HuH-7.5 (cell line): Measurements from ENCODE around the gene GARIN5B.

ENCODE experiments used
- DNase-seq: peaks from one replicate; pipeline ENCODE4 v3.0.0; 2011; ENCODE audit warnings: low spot score

The GARIN5B gene

DNA sequence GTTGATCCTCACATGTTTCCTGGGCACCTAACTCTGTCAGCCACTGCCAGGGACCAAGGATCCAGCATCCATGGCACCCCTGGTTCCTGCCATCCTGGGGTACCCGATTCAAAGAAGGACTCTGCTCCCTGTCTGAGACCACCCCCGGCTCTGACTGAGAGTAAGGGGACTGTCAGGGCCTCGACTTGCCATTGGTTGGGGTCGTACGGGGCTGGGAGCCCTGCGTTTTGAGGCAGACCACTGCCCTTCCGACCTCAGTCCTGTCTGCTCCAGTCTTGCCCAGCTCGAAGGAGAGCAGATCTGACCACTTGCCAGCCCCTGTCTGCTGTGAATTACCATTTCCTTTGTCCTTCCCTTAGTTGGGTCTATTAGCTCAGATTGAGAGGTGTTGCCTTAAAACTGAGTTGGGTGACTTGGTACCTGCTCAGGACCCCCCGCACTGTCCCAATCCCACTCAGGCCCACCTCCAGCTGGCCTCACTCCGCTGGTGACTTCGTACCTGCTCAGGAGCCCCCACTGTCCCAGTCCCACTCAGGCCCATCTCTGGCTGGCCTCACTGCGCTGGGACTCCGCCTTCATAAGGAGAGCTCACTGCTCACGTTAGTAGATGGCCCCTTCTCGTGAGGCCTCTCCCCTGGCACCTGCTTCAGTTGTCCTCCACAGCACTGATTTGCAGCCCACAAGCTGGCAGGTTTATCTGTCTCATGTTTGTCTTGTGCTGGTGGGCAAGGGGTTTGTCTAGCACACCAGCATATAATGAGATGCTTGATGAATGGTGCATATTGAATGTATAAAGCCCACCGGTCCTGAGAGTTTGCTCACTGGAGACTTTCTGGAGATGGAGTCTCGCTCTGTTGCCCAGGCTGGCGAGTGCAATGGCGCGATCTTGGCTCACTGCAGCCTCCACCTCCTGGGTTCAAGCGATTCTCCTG is 26.6 kb upstream of the GARIN5B start:
- DNase-seq: no peak

DNA sequence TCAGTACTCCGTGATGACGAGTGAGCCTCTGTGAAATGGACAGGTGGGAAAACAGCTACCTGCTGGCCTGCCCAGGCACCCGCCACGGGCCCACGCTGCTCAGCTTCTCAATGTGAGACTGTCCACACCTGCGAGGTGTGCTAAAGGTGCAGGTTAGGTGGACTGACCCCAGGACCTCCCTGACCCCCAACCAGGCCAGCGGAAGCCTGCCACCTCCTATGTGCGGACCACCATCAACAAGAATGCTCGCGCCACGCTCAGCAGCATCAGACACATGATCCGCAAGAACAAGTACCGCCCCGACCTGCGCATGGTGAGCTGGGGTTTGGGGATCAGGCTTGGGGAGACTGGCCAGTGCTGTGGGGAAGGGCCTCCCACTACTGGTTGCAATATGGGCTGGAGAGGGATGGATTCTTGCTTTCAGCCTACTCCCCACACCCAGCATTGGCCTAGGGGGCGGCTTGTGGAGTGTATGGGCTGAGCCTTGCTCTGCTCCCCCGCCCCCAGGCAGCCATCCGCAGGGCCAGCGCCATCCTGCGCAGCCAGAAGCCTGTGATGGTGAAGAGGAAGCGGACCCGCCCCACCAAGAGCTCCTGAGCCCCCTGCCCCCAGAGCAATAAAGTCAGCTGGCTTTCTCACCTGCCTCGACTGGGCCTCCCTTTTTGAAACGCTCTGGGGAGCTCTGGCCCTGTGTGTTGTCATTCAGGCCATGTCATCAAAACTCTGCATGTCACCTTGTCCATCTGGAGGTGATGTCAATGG is 24.9 kb upstream of the GARIN5B start:
- no peak for DNase-seq

DNA sequence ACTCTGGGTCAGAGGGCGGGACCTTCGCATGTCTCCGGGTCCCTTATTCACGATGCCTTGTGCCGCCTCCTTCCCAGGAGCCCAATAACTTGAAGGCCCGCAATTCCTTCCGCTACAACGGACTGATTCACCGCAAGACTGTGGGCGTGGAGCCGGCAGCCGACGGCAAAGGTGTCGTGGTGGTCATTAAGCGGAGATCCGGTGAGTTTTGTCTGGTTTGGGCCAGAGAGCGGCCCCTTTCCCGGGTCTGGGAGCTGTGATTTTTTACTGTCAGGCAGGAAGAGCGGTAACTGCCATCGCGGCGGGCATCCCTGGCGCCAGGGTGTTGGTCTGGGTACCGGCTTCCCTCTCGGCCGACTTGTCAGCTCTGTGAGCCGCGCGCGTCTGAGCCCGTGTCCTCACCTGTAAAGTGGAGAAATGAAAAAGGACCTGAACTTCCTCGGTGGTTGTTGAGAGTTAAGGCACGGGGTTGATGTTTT is 23.5 kb upstream of the GARIN5B start:
- no peak for DNase-seq

DNA sequence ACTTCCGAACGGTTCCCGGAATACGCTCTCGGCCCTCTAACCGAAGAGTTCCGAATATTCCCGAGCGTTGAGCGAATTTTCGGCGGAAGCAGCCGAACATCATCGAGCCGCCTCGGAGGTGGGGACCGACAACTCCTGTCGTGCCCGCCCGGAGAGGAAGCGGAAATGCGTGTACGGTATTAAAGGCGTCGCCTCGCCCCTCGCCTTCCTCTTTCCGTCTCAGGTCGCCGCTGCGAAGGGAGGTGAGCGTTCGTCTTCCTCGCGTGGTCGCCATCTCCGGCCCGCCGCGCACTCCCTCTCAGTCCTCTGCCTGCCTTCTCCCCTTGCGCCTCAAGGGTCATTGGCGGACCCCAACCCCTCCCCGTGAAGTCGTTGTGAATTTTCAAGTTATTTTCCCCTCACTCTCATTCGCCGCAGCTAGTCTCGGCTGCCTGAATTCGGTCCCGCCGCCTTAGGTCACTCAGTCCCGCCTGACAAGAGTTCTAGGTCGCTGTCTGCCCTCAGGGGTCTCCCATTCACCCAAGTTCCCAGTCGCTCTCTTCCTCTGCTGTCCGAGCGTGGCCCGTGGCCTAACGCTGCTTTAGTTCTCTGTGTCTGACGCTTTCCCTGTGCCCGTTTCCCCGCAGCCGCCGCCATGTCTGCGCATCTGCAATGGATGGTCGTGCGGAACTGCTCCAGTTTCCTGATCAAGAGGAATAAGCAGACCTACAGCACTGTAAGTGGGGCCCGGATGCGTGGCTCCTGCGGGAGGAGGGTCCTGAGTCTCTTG is 22.8 kb upstream of the GARIN5B start, which contains the start of gene RPL28:
Gene RPL28 (plus strand): TSS at position 209 of the 769 bp plus-strand sequence. CDS start 426 bp downstream, at position 635.
- DNase-seq: peak; percentile 96

DNA sequence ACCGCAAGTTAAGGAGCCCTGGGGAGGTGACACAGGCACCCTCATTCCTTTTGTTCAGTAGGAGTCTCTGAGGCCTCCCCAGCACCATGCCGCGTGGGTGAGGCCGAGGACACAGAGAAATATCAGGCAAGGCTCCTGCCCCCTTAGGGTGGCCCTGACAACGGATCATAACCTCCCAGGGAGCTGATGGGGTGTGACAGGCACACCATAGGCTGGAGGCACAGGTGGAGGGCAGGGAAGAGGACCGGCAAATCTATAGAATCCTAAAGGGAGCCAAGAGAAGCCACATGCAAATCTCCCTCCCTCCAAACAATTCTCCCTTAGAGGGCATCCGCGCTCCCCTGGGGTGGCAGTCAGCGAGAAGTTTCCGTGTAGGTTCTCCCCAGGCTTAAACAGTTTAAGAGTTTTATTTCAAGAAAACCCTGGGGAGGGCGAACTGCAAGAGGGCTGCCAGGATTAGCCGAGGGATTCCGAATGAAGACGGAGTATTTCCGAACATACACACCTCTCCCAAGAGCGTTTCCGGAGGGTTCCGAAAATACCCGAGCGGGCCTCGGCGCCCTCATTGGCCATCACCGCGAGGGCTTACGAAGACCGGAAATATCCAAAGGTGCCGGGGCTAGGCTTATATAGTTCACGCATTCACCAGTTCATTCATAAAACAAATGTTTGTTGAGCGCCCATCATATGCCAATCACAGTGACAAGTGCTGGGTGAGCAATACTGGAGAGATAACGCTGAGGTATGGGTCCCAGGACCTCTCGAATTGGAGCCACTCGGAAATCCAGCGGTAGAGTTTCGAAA is 22.1 kb upstream of the GARIN5B start:
- peak; percentile 96 for DNase-seq

DNA sequence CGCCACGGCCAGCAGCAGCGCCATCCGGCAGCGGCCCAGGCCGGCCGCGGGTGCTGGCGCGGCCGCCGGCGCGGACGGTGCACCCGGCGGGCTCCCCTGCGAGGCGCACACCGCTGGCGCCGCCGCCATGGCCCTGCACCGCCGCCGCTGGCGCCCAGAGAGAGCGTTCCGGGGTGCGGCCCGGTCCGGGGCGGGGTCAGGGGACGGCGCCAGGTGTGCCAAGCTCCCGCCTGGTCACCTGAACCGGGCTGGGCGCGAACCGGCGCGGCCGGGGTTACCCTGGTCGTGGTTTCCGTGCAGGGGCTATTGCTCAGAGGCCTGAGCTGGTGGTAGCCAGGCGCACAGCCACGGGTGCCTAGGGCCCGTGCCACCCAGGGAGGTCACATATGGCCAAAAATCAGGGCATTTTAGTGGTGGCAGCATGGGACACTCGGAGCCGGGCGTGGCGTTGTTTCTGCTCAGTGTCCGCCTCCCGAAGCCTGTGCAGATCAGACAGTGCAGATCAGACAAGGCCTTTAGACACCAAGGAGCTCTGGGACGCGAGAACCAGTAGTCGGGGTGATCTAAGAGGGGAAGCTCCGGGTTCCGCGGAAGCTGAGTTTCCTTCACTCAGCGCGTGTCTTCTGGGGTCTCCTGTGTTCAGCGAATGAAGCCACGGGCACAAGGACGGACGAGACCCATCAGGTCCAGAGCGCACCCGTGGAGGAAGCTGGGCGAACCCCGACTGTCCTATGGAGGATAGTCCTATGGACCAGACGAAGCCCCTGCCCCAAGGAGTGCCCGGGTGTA is 21.3 kb upstream of the GARIN5B start, which contains the start of gene TMEM238:
Gene TMEM238 (minus strand): TSS at position 162 of the 789 bp plus-strand sequence. CDS start 33 bp downstream, at position 129.
- no peak for DNase-seq

DNA sequence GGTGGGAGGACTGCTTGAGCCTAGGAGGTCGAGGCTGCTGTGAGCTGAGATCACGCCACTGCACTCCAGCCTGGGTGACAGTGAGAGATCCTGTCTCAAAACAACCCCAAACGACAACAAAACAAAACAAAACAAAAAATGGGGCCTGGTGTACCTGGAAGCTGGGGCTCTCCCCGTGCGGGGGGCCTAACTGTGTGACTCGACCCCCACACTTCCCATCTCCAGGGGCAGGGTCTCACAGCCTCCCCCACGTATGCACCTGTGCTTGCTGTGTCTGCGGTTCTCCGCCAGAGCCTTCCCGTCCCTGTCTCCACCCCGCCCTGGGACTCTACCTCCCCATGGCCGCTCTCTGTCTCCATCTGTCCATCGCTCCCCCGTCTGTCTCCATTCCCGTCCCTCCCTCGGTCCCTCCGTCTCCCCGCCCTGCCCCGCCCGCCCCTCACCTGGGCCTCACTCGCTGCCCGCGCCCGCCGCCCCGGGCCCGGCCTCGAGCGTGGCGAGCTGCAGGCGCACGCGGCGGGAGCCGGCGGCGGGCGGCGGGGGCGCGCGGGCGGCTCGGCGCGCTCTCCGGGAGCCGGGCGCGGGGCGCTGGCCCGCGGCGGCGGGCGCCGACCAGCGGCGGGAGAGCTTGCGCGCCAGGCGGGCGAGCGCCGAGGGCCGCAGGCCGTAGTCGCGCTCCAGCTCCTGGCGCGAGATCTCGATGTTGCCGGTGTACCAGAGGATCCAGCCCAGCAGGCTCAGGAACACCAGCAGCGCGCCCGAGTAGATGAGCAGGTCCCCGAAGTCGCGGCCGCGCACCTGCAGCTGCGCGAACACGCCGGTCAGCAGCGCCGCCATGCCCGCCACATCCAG is 20.4 kb upstream of the GARIN5B start:
- DNase-seq: peak; percentile 90

DNA sequence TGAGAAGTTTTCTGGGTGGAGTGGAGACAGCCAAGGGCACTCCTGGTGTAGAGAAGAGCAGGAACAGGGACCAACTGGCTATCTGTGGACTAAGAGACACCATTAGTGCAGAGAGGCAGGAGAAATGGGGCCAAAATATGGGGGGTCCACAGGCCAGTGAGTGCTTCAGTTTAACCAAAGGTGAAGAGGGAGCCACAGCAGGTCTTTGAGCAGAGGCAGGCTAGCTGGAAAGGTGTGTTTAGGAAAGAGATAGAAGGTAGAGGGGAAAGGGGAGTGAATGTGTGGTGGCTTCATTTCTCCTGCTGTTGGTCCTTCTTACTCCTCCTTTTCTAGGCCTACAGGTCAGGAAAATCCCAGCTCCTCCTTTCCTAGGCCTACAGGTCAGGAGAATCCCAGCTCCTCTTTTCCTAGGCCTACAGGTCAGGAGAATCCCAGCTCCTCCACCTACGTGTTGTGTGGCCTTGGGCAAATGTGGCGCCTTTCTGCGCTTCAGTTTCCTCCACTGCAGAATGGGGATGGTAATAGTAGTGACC is 19.5 kb upstream of the GARIN5B start:
- DNase-seq: no peak

DNA sequence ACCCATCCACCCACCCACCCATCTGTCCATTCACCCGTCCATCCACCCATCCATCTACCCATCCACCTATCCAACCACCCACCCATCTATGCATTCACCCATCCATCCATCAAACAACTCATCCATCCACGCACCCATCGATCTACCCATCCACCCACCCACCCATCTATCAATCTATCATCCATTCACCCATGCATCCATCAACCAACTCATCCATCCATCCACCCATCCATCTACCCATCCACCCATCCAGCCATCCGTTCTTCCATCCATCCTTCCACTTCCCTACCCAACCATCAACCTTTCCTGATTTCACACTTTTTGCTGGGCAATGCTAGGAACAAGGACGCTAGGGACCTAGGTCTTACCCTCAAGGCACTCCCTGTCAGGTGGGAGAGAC is 19.0 kb upstream of the GARIN5B start:
- DNase-seq: no peak

DNA sequence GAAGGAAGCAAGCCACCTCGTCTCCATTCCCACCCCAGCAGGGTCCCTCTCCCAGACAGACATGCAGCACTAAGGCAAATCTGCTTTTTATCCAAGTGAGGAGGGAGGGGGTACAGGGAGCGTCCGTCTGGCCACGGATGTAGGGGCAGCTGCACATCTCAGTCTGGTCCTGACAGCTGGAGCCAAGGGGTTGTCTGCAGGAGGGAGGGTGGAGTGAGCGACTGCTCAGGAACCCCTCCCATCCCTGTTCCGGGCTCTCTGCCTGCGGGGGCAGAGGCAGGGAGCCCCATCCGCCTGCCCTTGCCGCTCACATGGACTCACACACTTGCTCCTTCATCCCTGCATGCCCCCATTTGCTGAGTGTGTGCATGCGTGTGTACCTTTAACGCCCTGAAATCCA is 16.1 kb upstream of the GARIN5B start:
- DNase-seq: no peak

DNA sequence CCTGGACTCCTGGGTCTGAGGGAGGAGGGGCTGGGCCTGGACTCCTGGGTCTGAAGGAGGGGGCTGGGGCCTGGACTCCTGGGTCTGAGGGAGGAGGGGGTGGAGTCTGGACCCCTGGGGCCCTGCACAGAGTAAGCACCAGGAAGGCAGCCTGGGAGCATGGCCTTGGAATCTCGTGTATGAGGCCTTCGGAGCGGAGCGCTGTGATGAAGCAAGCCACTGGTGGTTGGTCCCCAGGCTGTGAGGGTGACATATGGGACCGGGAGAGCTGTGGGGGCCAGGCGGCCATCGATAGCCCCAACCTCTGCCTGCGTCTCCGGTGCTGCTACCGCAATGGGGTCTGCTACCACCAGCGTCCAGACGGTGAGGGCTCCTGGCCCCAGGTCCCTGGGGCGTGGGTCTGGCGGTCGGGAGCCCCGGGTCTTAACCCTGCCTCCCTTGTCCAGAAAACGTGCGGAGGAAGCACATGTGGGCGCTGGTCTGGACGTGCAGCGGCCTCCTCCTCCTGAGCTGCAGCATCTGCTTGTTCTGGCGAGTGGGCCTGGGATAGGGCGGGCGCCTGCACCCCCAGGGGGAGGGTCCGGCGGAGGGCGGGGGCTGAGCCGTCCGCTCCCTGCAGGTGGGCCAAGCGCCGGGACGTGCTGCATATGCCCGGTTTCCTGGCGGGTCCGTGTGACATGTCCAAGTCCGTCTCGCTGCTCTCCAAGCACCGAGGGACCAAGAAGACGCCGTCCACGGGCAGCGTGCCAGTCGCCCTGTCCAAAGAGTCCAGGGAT is 14.5 kb upstream of the GARIN5B start:
- DNase-seq: no peak

DNA sequence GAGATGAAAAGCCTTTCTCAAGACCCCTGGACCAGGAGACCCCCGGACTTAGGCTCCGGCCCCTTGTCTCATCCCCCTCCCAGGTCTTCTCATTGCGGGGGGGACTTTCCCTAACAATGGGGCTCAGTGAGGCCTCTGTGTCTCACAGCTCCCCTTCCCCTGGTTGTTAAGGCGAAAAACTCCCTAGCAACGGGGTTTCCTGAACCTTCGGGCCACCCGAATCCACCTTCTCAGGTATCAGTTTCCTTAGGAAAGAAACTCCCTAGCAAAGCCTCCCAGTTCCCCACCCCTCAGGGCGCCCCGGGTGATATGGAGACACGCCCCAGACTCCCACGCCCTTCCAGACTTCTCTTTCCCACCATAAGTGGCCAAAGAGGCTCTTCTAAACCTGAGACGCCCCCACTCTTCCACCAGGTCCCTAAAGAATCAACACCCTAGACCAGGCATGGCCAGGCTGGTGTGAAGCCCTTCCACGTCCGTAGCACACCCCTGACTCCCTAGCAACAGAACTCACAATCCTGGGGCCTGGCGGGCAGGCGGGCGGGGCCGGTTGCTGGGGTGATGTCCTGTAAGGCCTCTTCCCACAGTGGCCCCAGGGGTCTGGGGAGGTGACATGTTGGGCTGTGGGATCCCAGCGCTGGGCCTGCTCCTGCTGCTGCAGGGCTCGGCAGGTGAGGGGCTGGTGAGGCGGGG is 13.3 kb upstream of the GARIN5B start, which contains the start of gene TMEM190:
Gene TMEM190 (plus strand): TSS at position 586 of the 693 bp plus-strand sequence. CDS start 28 bp downstream, at position 614.
- no peak for DNase-seq

DNA sequence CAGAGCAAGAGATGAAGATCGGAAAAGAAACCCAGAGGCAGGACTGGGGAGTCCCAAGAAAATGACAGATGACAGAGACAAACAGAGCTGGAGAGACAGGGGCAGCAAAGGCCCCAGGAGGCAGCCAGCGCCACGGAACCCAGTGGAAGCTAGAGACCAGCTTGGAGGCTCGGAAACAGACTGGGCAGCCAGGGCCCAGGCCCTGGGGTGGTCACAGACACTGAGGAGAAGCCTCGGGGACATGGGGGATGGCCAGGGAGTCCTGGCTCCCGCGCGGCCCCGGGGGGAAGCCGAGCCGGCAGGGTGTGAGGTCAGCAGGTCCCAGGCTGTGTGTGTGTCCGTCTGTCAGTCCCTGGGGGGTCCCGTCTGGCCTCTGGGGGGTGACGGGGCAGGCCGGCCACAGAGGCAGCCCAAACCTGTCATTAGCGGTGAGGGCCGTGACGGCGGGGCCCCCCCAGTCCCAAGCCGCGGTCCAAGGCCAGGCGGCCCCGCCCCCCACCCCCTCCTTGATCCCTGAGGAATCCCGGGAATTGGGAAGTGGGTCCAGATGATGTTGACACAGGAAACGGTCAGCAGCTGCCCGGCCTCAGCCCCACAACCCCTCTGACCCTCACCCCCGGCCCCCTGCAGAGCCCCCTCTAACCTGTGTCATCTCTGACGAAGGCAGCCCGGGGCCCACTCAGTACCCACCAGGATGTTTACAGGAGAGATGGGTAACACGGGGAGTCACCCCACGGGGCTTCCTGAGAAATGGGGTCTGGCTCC is 11.1 kb upstream of the GARIN5B start:
- DNase-seq: peak; percentile 59

DNA sequence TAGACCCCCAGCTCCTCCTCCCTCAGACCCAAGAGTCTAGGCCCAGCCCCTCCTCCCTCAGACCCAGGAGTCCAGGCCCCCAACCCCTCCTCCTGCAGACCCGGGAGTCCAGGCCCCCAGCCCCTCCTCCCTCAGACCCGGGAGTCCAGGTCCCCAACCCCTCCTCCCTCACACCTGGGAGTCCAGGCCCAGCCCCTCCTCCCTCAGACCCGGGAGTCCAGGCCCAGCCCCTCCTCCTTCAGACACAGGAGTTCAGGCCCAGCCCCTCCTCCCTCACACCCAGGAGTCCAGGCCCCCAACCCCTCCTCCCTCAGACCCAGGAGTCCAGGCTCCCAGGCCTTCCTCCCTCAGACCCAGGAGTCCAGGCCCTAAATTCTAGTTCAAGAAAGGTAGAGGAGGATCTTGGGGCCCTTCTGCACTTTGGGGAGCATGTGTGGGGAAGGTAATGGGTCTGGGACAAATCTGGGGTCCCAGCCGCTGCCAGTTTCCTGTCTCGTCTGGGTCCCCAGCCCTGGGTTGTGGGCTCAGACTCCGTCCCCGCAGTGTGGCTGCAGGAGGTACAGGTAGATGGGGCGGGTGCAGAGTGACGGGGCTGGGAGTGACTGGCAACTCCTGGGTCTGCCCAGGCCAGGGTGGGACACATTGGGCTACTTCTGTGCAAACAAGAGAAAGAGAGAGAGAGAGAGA is 10.4 kb upstream of the GARIN5B start:
- no peak for DNase-seq

DNA sequence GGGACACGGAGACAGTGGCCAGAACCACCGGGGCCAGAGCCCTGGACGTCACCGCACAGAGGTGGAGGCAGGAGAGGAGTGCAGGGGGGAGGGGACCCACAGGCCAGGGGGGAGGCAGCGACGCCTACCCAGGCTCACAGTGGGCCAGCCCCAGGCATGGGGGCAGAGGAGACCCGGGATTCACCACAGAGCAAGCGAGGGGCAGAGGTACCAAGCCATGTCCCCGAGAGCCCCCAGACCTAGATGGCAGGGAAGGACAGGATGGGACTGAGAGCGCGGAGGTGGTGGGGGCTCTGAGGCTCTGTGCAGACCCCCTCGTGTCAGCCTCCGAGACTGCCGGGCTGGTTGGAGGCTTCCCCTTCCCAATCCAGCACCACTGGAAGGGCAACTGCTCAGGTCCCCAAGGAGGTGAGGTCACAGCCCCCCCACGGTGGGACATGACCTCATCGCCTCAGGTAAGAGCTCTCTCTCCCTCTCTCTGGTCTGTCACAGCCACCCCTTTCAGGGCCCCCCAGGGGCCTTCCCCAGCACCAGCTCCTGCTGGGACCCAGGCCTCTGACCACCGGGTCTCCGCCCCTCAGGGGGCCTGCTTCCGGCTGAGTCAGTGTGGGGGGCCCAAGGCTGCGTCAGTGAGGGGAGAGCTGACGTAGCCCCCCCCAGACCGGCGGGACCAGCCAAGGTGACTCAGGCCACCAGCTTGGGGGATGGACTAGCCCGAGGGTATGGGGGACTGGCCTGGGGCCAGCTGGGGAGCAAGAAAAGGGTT is 9.4 kb upstream of the GARIN5B start:
- no peak for DNase-seq
